ENCODE data around the gene C4orf54.

The C4orf54 gene

DNA sequence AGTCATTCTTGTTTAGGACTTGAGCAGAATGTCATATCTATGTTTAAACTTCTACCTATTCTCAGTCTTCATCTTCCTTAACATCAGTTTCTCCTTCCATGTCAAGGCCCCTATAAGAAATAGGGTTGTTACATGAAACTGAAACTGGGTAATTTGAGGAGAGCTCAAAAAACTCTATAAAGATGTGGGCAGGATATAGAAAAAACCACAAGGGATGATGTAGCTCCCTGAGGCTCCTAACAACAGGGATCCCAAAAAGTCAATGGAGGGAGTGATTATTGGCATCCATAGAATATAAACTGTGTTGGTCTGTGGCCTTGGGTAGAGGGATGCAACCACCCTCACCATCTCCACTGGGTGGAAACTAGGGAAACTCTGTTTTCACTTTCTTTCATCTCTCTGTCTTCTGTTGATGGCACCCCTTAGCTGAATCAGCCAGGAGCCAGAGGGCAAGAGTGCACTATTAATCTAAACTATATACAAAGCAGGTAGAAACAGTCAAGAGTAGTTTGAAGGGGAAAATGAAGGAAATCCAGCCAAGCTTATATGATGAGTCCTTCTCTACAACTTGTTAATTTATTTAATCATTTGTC is 27.6 kb downstream of the C4orf54 start:
- no peak overlapping the region for H3K4me3 ChIP-seq (ENCODE audit: low read depth in 1 of 2, low read length in 2 of 2)
- no peaks in the 10 kb centered on the region for H3K4me1 ChIP-seq (ENCODE audit: insufficient read depth, low read length)
- H3K4me2 ChIP-seq (ENCODE audit: insufficient read depth, low read length), result no peak overlapping the region
- peak; percentile 73 for ATAC-seq (ENCODE audit: insufficient read depth, low read depth)
- H3K79me2 ChIP-seq (ENCODE audit: insufficient read depth, low read length), result no peaks in the 10 kb centered on the region
- no peak overlapping the region for H2AFZ ChIP-seq (ENCODE audit: low read depth, low read length)
- H3K9ac ChIP-seq (ENCODE audit: low read depth, low read length), result no peak overlapping the region
- no peaks in the 10 kb centered on the region for H3K9me3 ChIP-seq (ENCODE audit: insufficient read depth, low read length, severe bottlenecking)
- DNase-seq, result no peak
- H3K36me3 ChIP-seq (ENCODE audit: insufficient read depth, low read length), result no peaks in the 10 kb centered on the region
- H3K27me3 ChIP-seq (ENCODE audit: insufficient read depth, low read length, poor library complexity), result no peaks in the 10 kb centered on the region
- H4K20me1 ChIP-seq (ENCODE audit: insufficient read depth, low read length), result no peaks in the 10 kb centered on the region
- no peak for TF ChIP-seq EZH2 (IDR thresholded peaks at IDR 0.05; ENCODE audit: borderline replicate concordance, low read depth, low read length, severe bottlenecking)
- TF ChIP-seq, protein P1, sequence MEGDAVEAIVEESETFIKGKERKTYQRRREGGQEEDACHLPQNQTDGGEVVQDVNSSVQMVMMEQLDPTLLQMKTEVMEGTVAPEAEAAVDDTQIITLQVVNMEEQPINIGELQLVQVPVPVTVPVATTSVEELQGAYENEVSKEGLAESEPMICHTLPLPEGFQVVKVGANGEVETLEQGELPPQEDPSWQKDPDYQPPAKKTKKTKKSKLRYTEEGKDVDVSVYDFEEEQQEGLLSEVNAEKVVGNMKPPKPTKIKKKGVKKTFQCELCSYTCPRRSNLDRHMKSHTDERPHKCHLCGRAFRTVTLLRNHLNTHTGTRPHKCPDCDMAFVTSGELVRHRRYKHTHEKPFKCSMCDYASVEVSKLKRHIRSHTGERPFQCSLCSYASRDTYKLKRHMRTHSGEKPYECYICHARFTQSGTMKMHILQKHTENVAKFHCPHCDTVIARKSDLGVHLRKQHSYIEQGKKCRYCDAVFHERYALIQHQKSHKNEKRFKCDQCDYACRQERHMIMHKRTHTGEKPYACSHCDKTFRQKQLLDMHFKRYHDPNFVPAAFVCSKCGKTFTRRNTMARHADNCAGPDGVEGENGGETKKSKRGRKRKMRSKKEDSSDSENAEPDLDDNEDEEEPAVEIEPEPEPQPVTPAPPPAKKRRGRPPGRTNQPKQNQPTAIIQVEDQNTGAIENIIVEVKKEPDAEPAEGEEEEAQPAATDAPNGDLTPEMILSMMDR (IDR thresholded peaks at IDR 0.05; ENCODE audit: borderline replicate concordance, extremely low read depth, low read length, poor library complexity, severe bottlenecking), result no peak
- H3K27ac ChIP-seq (ENCODE audit: low read length), result no peak overlapping the region

DNA sequence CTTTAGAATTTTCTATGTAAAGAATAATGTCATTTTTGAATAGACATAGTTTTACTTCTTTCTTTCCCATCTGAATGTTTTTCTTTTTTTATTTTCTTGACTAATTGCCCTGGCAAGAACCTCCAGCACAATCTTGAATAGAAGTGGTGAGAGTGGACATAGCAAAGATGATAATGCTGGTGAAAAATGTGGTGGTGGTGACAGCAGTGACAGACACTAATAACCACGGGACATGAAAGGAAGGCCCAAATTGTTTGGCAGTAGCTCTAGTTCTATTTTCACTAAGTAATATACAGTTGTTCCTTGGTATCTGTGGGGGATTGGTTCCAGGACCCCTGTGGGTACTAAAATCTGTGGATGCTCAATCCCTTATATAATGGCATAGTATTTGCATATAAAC is 29.6 kb downstream of the C4orf54 start:
- no peak overlapping the region for H2AFZ ChIP-seq (ENCODE audit: low read depth, low read length)
- H3K79me2 ChIP-seq (ENCODE audit: insufficient read depth, low read length), result no peaks in the 10 kb centered on the region
- no peaks in the 10 kb centered on the region for H3K9me3 ChIP-seq (ENCODE audit: insufficient read depth, low read length, severe bottlenecking)
- no peaks in the 10 kb centered on the region for H3K4me1 ChIP-seq (ENCODE audit: insufficient read depth, low read length)
- H3K9ac ChIP-seq (ENCODE audit: low read depth, low read length), result no peak overlapping the region
- H3K4me2 ChIP-seq (ENCODE audit: insufficient read depth, low read length), result no peak overlapping the region
- ATAC-seq (ENCODE audit: insufficient read depth, low read depth), result no peak
- no peak overlapping the region for H3K27ac ChIP-seq (ENCODE audit: low read length)
- H3K36me3 ChIP-seq (ENCODE audit: insufficient read depth, low read length), result no peaks in the 10 kb centered on the region
- DNase-seq, result no peak
- TF ChIP-seq EZH2 (IDR thresholded peaks at IDR 0.05; ENCODE audit: borderline replicate concordance, low read depth, low read length, severe bottlenecking), result no peak
- TF ChIP-seq, protein P1 (IDR thresholded peaks at IDR 0.05; ENCODE audit: borderline replicate concordance, extremely low read depth, low read length, poor library complexity, severe bottlenecking), result no peak
- no peak overlapping the region for H3K4me3 ChIP-seq (ENCODE audit: low read depth in 1 of 2, low read length in 2 of 2)
- H4K20me1 ChIP-seq (ENCODE audit: insufficient read depth, low read length), result no peaks in the 10 kb centered on the region
- H3K27me3 ChIP-seq (ENCODE audit: insufficient read depth, low read length, poor library complexity), result no peaks in the 10 kb centered on the region

DNA sequence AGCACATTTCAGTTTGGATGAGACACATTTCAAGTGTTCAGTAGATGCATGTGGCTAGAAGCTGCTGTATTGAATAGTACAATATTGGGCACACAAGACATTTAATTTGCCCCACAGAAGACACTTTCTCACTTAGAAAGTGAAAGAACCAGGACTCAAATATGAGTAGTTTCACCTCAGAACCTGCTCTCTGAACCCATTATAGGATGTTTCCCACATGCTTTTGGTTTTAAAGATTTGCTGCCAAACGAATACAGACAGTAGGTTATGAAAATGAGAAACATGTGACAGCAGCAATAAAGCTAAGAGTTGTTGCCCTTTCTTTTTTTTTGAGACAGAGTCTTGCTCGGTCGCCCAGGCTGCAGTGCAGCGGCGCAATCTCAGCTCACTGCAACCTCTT is 32.3 kb downstream of the C4orf54 start:
- Histone ChIP-seq H3K4me3 (ENCODE audit: low read depth in 1 of 2, low read length in 2 of 2) (no peak overlapping the region), H3K79me2 (ENCODE audit: insufficient read depth, low read length) (no peaks in the 10 kb centered on the region), H3K36me3 (ENCODE audit: insufficient read depth, low read length) (no peaks in the 10 kb centered on the region), H2AFZ (ENCODE audit: low read depth, low read length) (no peak overlapping the region), H3K9me3 (ENCODE audit: insufficient read depth, low read length, severe bottlenecking) (no peaks in the 10 kb centered on the region), H3K9ac (ENCODE audit: low read depth, low read length) (no peak overlapping the region), H3K27me3 (ENCODE audit: insufficient read depth, low read length, poor library complexity) (no peaks in the 10 kb centered on the region), H3K4me2 (ENCODE audit: insufficient read depth, low read length) (no peak overlapping the region), H3K27ac (ENCODE audit: low read length) (no peak overlapping the region), H4K20me1 (ENCODE audit: insufficient read depth, low read length) (no peaks in the 10 kb centered on the region), H3K4me1 (ENCODE audit: insufficient read depth, low read length) (no peaks in the 10 kb centered on the region)
- no peak for ATAC-seq (ENCODE audit: insufficient read depth, low read depth)
- DNase-seq, result no peak
- TF ChIP-seq, protein P1 (IDR thresholded peaks at IDR 0.05; ENCODE audit: borderline replicate concordance, extremely low read depth, low read length, poor library complexity, severe bottlenecking), result no peak
- TF ChIP-seq EZH2 (IDR thresholded peaks at IDR 0.05; ENCODE audit: borderline replicate concordance, low read depth, low read length, severe bottlenecking), result no peak

Data from DND-41 (cell line).